WTC11 (cell line): ENCODE measurements around the gene DOP1A. TPM values are rescaled to one million over a fixed set of nuclear protein-coding genes. Genes with fewer than 3 reads are reported as not detected.

Source experiments
- ATAC-seq: fragments of 200-7000 bp; cut with Tn5 transposase; 2 replicates; pipeline ENCODE4 v1.10.0; 2021; ENCODE audit warnings: mild to moderate bottlenecking, moderate library complexity
- CTCF ChIA-PET: fragments of 300-600 bp; sonication (Branson Sonifier 250); formaldehyde crosslinking; loops from one replicate; lab custom pipeline; 2021; ENCODE audit warnings: antibody characterized with exemption; lab: Charles Lee
- POLR2A ChIA-PET: fragments of 350-600 bp; sonication (Branson Sonifier 250); formaldehyde crosslinking; loops from one replicate; lab custom pipeline; 2021; ENCODE audit warnings: antibody characterized with exemption; lab: Charles Lee
- DNase-seq: peaks from one replicate; pipeline ENCODE4 v3.0.0; 2021; ENCODE audit warnings: low spot score
- H3K27ac Mint-ChIP-seq: 2 replicates; pipeline ENCODE4 v1.8.0; 2021; ENCODE audit warnings: mixed read lengths
- H3K27me3 Mint-ChIP-seq: 2 replicates; pipeline ENCODE4 v1.8.0; 2021; ENCODE audit warnings: low read depth, mild to moderate bottlenecking, moderate library complexity, mixed read lengths
- H3K36me3 Mint-ChIP-seq: 2 replicates; pipeline ENCODE4 v1.8.0; 2021; ENCODE audit warnings: mixed read lengths
- H3K4me1 Mint-ChIP-seq: 2 replicates; pipeline ENCODE4 v1.8.0; 2022; ENCODE audit warnings: mixed read lengths
- H3K4me3 Mint-ChIP-seq: 2 replicates; pipeline ENCODE4 v1.8.0; 2021; ENCODE audit warnings: mild to moderate bottlenecking, moderate library complexity, mixed read lengths
- H3K9me3 Mint-ChIP-seq: 2 replicates; pipeline ENCODE4 v1.8.0; 2021; ENCODE audit warnings: mixed read lengths
- CREB1 ChIP-seq: sonication (generic); formaldehyde crosslinking; IDR thresholded peaks from 2 replicates; pipeline ENCODE4 v1.8.0; 2023; ENCODE audit warnings: mild to moderate bottlenecking, missing genetic modification reagents
- ESRRA ChIP-seq: sonication (generic); formaldehyde crosslinking; IDR thresholded peaks from 2 replicates; pipeline ENCODE4 v1.8.1; 2022; ENCODE audit warnings: mild to moderate bottlenecking, missing genetic modification reagents, borderline replicate concordance
- JAZF1 ChIP-seq: fragments of 250-450 bp; sonication (Bioruptor Pico); IDR thresholded peaks from 2 replicates; pipeline ENCODE4 v1.9.0; 2021; ENCODE audit warnings: moderate library complexity, mild to moderate bottlenecking, inconsistent platforms
- MXD4 ChIP-seq: fragments of 250-450 bp; sonication (Bioruptor Pico); IDR thresholded peaks from 2 replicates; pipeline ENCODE4 v1.8.0; 2021; ENCODE audit warnings: mild to moderate bottlenecking, moderate library complexity, borderline replicate concordance
- NR1H2 ChIP-seq: sonication (generic); formaldehyde crosslinking; IDR thresholded peaks from 2 replicates; pipeline ENCODE4 v1.9.0; 2021; ENCODE audit warnings: mild to moderate bottlenecking, moderate library complexity, missing genetic modification reagents
- PRRX2 ChIP-seq: fragments of 250-450 bp; sonication (Bioruptor Pico); IDR thresholded peaks from 2 replicates; pipeline ENCODE4 v1.8.0; 2021; ENCODE audit warnings: mild to moderate bottlenecking
- RORB ChIP-seq: fragments of 250-450 bp; sonication (Bioruptor Pico); IDR thresholded peaks from 2 replicates; pipeline ENCODE4 v1.9.0; 2021; ENCODE audit warnings: mild to moderate bottlenecking
- ZNF263 ChIP-seq: sonication (generic); formaldehyde crosslinking; IDR thresholded peaks from 2 replicates; pipeline ENCODE4 v1.8.1; 2022; ENCODE audit warnings: low read depth, mild to moderate bottlenecking, moderate library complexity, missing genetic modification reagents
- ZNF416 ChIP-seq: fragments of 250-450 bp; sonication (Bioruptor Pico); IDR thresholded peaks from 2 replicates; pipeline ENCODE4 v1.9.0; 2021; ENCODE audit warnings: mild to moderate bottlenecking, inconsistent platforms
- total RNA-seq: library from RNA; stranded (reverse); gene quantifications from 3 replicates; pipeline ENCODE4 v1.2.3, GENCODE V29; 2021
- TF ChIP-seq, protein P1 (sequence below): sonication (generic); formaldehyde crosslinking; IDR thresholded peaks from 2 replicates; pipeline ENCODE4 v1.8.1; 2022; ENCODE audit warnings: low read depth, mild to moderate bottlenecking, moderate library complexity, missing genetic modification reagents, borderline replicate concordance
- TF ChIP-seq, protein P2 (sequence below): sonication (generic); formaldehyde crosslinking; IDR thresholded peaks from 2 replicates; pipeline ENCODE4 v1.8.0; 2022; ENCODE audit warnings: mild to moderate bottlenecking, missing genetic modification reagents
- TF ChIP-seq, protein P3 (sequence below): fragments of 250-450 bp; sonication (Bioruptor Pico); IDR thresholded peaks from 2 replicates; pipeline ENCODE4 v1.9.0; 2021; ENCODE audit warnings: mild to moderate bottlenecking
- TF ChIP-seq, protein P4 (sequence below): fragments of 200-600 bp; IDR thresholded peaks from 2 replicates; pipeline ENCODE4 v1.8.0; 2022; ENCODE audit warnings: antibody characterized with exemption
- TF ChIP-seq, protein P5 (sequence below): sonication (generic); formaldehyde crosslinking; IDR thresholded peaks from 2 replicates; pipeline ENCODE4 v1.8.1; 2022; ENCODE audit warnings: missing genetic modification reagents, borderline replicate concordance
- TF ChIP-seq, protein P6 (sequence below): fragments of 250-450 bp; sonication (Bioruptor Pico); IDR thresholded peaks from 2 replicates; pipeline ENCODE4 v1.9.0; 2021; ENCODE audit warnings: mild to moderate bottlenecking
- TF ChIP-seq, protein P7 (sequence below): sonication (generic); formaldehyde crosslinking; IDR thresholded peaks from 2 replicates; pipeline ENCODE4 v1.8.0; 2022; ENCODE audit warnings: mild to moderate bottlenecking, missing genetic modification reagents
- TF ChIP-seq, protein P8 (sequence below): fragments of 250-450 bp; sonication (Bioruptor Pico); conservative IDR thresholded peaks from 2 replicates; pipeline ENCODE4 v1.9.0; 2021; ENCODE audit warnings: mild to moderate bottlenecking

Gene DOP1A
- total RNA-seq, 1 experiment from 2014 or later, result 16.9 TPM

DNA sequence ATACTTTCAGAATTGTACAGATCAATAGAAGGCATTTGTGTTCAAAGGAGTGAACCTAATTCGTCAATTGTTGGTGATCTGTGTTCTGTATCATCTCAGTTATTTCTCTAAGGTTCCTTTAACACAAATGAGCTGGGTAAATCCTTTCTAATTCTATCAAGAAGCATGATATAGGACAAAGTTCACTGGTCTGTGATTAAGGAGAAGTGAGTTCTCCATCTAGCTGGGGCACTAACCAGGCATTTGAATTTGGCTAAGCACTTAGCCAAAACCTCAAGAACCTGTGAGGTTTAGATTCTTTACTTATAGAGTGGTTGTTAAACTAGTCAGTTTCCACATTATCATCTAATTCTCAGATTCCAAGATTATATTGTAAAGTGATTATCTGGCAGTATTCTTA is 50.3 kb downstream of the DOP1A start:
- TF ChIP-seq CREB1 (CRISPR knock-in tag) (no peak), ZNF263 (CRISPR knock-in tag) (no peak), NR1H2 (CRISPR knock-in tag) (no peak), JAZF1 (no peak), ZNF416 (CRISPR knock-in tag) (no peak), ESRRA (CRISPR knock-in tag) (no peak), MXD4 (CRISPR knock-in tag) (no peak), PRRX2 (CRISPR knock-in tag) (no peak), RORB (CRISPR knock-in tag) (no peak)
- TF ChIP-seq, protein P1, sequence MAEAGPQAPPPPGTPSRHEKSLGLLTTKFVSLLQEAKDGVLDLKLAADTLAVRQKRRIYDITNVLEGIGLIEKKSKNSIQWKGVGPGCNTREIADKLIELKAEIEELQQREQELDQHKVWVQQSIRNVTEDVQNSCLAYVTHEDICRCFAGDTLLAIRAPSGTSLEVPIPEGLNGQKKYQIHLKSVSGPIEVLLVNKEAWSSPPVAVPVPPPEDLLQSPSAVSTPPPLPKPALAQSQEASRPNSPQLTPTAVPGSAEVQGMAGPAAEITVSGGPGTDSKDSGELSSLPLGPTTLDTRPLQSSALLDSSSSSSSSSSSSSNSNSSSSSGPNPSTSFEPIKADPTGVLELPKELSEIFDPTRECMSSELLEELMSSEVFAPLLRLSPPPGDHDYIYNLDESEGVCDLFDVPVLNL (CRISPR knock-in tag), result no peak
- TF ChIP-seq, protein P2, sequence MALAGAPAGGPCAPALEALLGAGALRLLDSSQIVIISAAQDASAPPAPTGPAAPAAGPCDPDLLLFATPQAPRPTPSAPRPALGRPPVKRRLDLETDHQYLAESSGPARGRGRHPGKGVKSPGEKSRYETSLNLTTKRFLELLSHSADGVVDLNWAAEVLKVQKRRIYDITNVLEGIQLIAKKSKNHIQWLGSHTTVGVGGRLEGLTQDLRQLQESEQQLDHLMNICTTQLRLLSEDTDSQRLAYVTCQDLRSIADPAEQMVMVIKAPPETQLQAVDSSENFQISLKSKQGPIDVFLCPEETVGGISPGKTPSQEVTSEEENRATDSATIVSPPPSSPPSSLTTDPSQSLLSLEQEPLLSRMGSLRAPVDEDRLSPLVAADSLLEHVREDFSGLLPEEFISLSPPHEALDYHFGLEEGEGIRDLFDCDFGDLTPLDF (CRISPR knock-in tag), result no peak
- TF ChIP-seq, protein P3, sequence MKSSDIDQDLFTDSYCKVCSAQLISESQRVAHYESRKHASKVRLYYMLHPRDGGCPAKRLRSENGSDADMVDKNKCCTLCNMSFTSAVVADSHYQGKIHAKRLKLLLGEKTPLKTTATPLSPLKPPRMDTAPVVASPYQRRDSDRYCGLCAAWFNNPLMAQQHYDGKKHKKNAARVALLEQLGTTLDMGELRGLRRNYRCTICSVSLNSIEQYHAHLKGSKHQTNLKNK (CRISPR knock-in tag), result no peak
- TF ChIP-seq, protein P4, sequence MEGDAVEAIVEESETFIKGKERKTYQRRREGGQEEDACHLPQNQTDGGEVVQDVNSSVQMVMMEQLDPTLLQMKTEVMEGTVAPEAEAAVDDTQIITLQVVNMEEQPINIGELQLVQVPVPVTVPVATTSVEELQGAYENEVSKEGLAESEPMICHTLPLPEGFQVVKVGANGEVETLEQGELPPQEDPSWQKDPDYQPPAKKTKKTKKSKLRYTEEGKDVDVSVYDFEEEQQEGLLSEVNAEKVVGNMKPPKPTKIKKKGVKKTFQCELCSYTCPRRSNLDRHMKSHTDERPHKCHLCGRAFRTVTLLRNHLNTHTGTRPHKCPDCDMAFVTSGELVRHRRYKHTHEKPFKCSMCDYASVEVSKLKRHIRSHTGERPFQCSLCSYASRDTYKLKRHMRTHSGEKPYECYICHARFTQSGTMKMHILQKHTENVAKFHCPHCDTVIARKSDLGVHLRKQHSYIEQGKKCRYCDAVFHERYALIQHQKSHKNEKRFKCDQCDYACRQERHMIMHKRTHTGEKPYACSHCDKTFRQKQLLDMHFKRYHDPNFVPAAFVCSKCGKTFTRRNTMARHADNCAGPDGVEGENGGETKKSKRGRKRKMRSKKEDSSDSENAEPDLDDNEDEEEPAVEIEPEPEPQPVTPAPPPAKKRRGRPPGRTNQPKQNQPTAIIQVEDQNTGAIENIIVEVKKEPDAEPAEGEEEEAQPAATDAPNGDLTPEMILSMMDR, result no peak
- TF ChIP-seq, protein P5, sequence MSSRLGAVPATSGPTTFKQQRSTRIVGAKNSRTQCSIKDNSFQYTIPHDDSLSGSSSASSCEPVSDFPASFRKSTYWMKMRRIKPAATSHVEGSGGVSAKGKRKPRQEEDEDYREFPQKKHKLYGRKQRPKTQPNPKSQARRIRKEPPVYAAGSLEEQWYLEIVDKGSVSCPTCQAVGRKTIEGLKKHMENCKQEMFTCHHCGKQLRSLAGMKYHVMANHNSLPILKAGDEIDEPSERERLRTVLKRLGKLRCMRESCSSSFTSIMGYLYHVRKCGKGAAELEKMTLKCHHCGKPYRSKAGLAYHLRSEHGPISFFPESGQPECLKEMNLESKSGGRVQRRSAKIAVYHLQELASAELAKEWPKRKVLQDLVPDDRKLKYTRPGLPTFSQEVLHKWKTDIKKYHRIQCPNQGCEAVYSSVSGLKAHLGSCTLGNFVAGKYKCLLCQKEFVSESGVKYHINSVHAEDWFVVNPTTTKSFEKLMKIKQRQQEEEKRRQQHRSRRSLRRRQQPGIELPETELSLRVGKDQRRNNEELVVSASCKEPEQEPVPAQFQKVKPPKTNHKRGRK (CRISPR knock-in tag), result no peak
- TF ChIP-seq, protein P6, sequence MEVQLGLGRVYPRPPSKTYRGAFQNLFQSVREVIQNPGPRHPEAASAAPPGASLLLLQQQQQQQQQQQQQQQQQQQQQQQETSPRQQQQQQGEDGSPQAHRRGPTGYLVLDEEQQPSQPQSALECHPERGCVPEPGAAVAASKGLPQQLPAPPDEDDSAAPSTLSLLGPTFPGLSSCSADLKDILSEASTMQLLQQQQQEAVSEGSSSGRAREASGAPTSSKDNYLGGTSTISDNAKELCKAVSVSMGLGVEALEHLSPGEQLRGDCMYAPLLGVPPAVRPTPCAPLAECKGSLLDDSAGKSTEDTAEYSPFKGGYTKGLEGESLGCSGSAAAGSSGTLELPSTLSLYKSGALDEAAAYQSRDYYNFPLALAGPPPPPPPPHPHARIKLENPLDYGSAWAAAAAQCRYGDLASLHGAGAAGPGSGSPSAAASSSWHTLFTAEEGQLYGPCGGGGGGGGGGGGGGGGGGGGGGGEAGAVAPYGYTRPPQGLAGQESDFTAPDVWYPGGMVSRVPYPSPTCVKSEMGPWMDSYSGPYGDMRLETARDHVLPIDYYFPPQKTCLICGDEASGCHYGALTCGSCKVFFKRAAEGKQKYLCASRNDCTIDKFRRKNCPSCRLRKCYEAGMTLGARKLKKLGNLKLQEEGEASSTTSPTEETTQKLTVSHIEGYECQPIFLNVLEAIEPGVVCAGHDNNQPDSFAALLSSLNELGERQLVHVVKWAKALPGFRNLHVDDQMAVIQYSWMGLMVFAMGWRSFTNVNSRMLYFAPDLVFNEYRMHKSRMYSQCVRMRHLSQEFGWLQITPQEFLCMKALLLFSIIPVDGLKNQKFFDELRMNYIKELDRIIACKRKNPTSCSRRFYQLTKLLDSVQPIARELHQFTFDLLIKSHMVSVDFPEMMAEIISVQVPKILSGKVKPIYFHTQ (CRISPR knock-in tag), result no peak
- TF ChIP-seq, protein P7, sequence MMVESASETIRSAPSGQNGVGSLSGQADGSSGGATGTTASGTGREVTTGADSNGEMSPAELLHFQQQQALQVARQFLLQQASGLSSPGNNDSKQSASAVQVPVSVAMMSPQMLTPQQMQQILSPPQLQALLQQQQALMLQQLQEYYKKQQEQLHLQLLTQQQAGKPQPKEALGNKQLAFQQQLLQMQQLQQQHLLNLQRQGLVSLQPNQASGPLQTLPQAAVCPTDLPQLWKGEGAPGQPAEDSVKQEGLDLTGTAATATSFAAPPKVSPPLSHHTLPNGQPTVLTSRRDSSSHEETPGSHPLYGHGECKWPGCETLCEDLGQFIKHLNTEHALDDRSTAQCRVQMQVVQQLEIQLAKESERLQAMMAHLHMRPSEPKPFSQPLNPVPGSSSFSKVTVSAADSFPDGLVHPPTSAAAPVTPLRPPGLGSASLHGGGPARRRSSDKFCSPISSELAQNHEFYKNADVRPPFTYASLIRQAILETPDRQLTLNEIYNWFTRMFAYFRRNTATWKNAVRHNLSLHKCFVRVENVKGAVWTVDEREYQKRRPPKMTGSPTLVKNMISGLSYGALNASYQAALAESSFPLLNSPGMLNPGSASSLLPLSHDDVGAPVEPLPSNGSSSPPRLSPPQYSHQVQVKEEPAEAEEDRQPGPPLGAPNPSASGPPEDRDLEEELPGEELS (CRISPR knock-in tag), result no peak
- TF ChIP-seq, protein P8, sequence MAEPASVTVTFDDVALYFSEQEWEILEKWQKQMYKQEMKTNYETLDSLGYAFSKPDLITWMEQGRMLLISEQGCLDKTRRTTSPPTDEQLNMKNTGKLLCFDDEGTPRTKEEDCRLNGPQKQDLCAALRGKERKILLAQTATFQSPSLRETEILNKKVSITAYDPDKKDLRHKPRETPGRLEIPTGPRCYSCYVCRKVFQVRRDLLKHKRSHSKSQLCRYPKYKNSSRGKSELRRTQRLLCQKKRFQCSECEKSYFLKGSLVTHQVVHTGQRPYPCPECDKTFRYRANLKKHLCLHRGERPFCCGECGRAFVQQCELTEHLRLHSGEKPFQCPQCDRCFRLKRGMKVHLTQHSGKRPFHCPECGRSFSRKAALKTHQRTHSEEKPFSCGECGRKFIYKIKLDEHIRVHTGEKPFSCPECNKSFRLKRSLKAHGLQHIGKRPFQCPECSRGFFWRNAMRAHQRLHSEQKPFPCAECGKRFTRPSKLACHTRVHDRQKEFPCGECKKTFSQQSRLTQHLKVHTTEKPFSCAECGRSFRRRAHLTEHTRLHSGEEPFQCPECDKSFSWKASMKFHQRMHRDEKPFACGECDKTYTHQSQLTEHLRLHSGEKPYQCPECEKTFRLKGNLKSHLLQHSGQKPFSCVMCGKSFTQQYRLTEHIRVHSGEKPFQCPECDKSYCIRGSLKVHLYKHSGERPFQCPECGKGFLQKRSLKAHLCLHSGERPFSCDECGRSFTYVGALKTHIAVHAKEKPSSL (CRISPR knock-in tag), result no peak
- ChIA-PET CTCF (interaction anchor here (1.3 kb wide), 1 partner anchor 52 kb away, joined by 3 read pairs; the partner anchor contains the start of gene UBE3D), POLR2A (no interaction called here)
- Mint-ChIP-seq H3K4me3 (no peak overlapping the region), H3K36me3 (peaks cover 4% of the 10 kb centered on the region; the same call in 1 of the 2 replicates), H3K9me3 (no peaks in the 10 kb centered on the region), H3K4me1 (no peaks in the 10 kb centered on the region), H3K27ac (no peak overlapping the region), H3K27me3 (no peaks in the 10 kb centered on the region)
- ATAC-seq, result no peak
- DNase-seq, result no peak
